ENCODE results near the gene BRCC3.

BRCC3 gene

DNA sequence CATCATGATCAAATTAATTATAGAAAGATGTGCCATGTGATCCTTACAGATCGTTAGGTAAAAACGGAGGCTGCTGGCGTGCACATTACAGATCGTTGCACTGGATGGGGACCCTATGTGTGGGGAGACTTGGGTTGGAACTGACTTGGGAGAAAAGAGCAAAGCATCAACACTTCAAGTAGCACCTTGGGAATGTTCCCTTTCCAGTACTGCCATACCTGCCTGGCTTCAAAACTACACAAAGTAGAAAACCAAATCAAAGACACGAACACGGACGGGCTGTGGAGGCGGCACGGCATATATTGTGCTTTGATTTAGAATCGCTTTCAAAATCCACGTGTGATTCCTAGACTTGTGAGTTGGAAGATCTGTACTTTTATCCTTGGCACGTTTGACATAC is 1.3 kb upstream of the BRCC3 start:
- TF ChIP-seq, protein P1, sequence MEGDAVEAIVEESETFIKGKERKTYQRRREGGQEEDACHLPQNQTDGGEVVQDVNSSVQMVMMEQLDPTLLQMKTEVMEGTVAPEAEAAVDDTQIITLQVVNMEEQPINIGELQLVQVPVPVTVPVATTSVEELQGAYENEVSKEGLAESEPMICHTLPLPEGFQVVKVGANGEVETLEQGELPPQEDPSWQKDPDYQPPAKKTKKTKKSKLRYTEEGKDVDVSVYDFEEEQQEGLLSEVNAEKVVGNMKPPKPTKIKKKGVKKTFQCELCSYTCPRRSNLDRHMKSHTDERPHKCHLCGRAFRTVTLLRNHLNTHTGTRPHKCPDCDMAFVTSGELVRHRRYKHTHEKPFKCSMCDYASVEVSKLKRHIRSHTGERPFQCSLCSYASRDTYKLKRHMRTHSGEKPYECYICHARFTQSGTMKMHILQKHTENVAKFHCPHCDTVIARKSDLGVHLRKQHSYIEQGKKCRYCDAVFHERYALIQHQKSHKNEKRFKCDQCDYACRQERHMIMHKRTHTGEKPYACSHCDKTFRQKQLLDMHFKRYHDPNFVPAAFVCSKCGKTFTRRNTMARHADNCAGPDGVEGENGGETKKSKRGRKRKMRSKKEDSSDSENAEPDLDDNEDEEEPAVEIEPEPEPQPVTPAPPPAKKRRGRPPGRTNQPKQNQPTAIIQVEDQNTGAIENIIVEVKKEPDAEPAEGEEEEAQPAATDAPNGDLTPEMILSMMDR (conservative IDR thresholded peaks at IDR 0.05; ENCODE audit: control insufficient read depth, insufficient read depth, low read depth, low read length): no peak
- DNase-seq (ENCODE audit: low read depth): peak; percentile 2
- H3K4me3 ChIP-seq (ENCODE audit: control insufficient read depth, low read depth, low read length): peak overlapping the region; percentile 56

DNA sequence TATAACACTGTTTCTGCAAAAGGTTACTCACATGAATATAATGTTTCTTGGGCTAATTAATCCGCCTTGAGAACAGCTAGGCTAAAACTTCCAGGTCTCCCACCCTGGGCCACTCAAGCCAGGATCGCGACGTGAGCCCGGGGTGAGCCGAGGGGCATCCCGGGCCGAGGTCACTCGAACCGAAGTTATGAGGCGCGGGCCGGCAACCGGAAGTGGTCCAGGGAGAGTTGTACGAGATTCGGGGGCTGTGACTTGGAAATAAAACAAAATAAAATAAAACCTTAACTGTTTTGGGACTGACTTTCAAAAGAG is 689 bp upstream of the BRCC3 start:
- TF ChIP-seq, protein P1 (conservative IDR thresholded peaks at IDR 0.05; ENCODE audit: control insufficient read depth, insufficient read depth, low read depth, low read length): no peak
- DNase-seq (ENCODE audit: low read depth): no peak
- H3K4me3 ChIP-seq (ENCODE audit: control insufficient read depth, low read depth, low read length): peak overlapping the region; percentile 56

DNA sequence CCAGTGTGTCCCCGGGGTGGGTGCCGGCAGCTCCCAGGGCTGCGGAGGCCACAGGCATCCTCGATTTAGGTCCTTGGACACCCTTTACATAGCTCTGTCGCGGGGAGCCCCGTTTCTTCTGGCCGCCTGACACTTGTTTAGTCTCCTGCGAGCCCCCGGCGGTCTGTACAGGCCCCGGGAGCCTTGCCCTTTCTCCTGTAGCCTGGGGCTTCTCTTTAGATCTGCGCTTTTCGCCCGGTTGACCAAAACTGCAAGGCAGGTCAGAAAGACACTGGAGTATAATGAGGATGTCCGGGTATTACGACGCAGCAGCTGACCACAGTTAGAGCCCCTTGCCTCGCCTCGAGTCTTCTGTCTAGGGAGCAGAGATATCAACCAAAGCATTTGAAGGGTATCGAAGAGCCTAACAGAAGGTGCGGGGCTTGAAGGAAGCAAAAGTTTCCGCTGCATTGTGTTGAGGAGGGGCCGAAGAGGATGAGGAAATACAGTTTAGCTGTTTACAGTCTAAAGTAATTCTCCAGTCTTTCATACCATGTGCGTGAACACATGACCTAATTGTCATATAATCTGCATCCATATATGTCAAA is 479 bp downstream of the BRCC3 start:
- peak; percentile 8 for DNase-seq (ENCODE audit: low read depth)
- TF ChIP-seq, protein P1 (conservative IDR thresholded peaks at IDR 0.05; ENCODE audit: control insufficient read depth, insufficient read depth, low read depth, low read length): no peak
- H3K4me3 ChIP-seq (ENCODE audit: control insufficient read depth, low read depth, low read length): peak overlapping the region; percentile 75

DNA sequence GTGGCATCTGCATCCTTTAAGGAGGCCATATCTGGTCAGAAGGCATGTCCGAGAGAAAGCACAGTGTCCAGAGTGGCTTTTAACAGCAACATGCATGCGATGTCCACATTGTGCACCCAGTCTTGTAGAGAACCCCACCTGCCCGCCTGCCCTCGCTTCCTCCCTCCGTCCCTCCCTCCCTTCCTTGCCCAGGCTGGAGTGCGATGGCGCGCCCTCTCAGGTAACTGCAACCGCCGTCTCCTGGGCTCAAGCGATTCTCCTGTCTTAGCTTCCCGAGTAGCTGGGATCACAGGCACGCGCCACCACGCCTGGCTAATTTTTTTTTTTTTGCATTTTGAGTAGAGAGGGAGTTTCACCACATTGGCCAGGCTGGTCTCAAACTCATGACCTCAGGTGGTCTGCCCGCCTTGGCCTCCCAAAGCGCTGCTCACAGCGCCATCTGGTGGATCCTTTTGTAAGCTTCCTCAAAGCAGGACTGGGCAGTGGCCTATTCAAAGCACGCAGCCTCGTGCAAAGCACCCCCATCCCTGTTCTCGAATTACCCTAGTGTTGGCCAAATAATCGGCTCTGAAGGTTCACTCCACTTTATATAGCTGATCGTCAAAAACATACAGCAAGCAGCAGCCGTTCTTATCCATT is 15.0 kb downstream of the BRCC3 start:
- peak; percentile 48 for DNase-seq (ENCODE audit: low read depth)
- TF ChIP-seq, protein P1 (conservative IDR thresholded peaks at IDR 0.05; ENCODE audit: control insufficient read depth, insufficient read depth, low read depth, low read length): peak; percentile 52

DNA sequence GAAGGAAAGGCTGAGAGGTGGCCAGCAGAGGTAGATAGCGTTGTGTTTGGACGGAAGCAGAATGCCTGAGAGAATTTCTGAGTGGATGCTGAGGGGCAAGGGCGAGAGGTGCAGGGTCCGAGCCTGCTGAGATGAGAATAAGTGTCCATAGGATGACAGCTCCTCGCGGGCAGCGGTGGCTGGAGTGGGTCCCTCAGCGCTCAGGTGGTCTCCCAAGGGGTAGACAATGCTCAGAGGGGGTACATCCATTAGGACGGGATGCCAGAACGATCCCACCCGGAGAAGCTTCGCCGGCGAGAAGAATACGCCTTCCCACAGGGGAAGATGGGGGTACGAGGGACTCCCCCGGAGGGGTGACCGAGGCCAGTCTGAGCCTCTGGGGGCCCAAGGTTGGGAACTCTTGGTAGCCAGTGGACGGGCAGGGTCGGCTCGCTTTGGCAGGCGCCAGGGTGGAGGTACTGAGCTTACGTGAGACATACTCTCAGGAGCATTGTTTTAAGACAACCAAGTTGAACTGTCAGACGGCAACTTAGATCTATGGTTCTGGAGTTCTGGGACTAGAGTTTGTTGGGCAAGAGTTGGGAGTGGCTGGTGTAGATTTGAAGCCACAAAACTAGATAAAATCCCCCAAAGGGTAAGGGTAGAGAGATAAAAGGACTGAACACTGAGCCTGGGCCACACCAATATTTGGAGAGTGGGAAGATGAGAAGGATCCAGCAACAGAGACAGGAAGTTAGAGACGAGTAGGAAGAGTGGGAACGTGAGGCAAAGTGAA is 15.8 kb downstream of the BRCC3 start:
- no peak for DNase-seq (ENCODE audit: low read depth)
- TF ChIP-seq, protein P1 (conservative IDR thresholded peaks at IDR 0.05; ENCODE audit: control insufficient read depth, insufficient read depth, low read depth, low read length): no peak
- H3K4me3 ChIP-seq (ENCODE audit: control insufficient read depth, low read depth, low read length): no peak overlapping the region

More for the DNA sequence above, 15.0 kb downstream of the BRCC3 start:
- no peak overlapping the region for H3K4me3 ChIP-seq (ENCODE audit: control insufficient read depth, low read depth, low read length)

DNA sequence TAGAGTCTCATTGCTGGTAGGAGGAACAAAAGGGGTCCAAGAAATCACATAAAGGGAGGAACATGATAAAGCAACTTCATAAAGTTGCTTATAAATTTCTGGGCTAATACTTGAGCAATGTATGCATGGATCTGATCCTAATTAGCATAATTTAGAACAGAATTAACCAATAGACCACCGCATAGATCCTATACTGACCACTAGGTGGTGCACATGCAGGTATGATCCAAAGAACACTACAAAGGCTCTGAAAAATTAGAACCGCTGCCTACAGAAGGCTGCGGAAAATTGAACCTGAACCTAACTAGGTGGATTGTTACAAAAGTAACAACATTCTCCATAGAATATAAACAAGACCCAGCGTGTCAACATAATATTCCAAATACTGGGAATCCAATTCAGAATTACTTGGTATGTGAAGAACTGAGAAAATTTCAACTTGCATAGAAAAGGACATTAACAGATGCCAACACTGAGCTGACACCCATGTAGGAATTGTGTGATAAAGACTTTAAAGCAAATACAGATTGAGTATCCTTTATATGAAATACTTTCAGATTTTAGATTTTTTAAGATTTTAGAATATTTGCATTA is 23.3 kb downstream of the BRCC3 start:
- no peak overlapping the region for H3K4me3 ChIP-seq (ENCODE audit: control insufficient read depth, low read depth, low read length)
- TF ChIP-seq, protein P1 (conservative IDR thresholded peaks at IDR 0.05; ENCODE audit: control insufficient read depth, insufficient read depth, low read depth, low read length): peak; percentile 63
- DNase-seq (ENCODE audit: low read depth): peak; percentile 45

Measured in fibroblast of mammary gland (primary cell).